Heart left ventricle (tissue), 16 donors: ENCODE results near the gene KCNK6. TPM values are rescaled to one million over a fixed set of nuclear protein-coding genes. Genes with fewer than 3 reads are reported as not detected.

ENCODE experiments used
- ATAC-seq, 4 donors: fragments of 200-7000 bp; cut with Tn5 transposase; one replicate each; pipeline ENCODE4 v1.9.1; 2020 to 2022; ENCODE audit warnings: moderate library complexity in 4 of 4, mild to moderate bottlenecking in 3 of 4, moderate number of reproducible peaks in 1 of 4
- DNase-seq, 5 donors: peaks; one replicate each; pipeline ENCODE4 v3.0.0-alpha.2; 2020
- H3K27ac ChIP-seq, 12 donors: fragments of 200-600 bp; sonication (generic) in 4 of 12; one replicate each; pipeline versions ENCODE4 v1.5.0 to v1.8.0; 2016 to 2022; ENCODE audit warnings: mild to moderate bottlenecking in 2 of 12
- H3K27me3 ChIP-seq, 9 donors: fragments of 200-600 bp; sonication (generic) in 2 of 9; one replicate each; pipeline versions ENCODE4 v1.5.1 to v1.8.0; 2016 to 2022; ENCODE audit warnings: mild to moderate bottlenecking in 3 of 9
- H3K36me3 ChIP-seq, 9 donors: fragments of 200-600 bp; sonication (generic) in 2 of 9; one replicate each; pipeline versions ENCODE4 v1.5.0 to v1.8.0; 2018 to 2022; ENCODE audit warnings: mild to moderate bottlenecking in 2 of 9
- H3K4me1 ChIP-seq, 12 donors: fragments of 200-600 bp; sonication (generic) in 4 of 12; one replicate each; pipeline versions ENCODE4 v1.5.0 to v1.8.0; 2016 to 2022; ENCODE audit warnings: mild to moderate bottlenecking in 3 of 12
- H3K4me3 ChIP-seq, 12 donors: fragments of 200-600 bp; sonication (generic) in 4 of 12; one replicate each; pipeline versions ENCODE4 v1.5.0 to v1.8.0; 2017 to 2022; ENCODE audit warnings: mild to moderate bottlenecking in 9 of 12, moderate library complexity in 4 of 12
- H3K9me3 ChIP-seq, 12 donors: fragments of 200-600 bp; sonication (generic) in 4 of 12; one replicate each; pipeline versions ENCODE4 v1.5.0 to v1.8.0; 2016 to 2022; ENCODE audit warnings: mild to moderate bottlenecking in 1 of 12
- CTCF ChIP-seq, 12 donors: fragments of 200-600 bp; sonication (generic) in 4 of 12; IDR thresholded peaks; one replicate each; pipeline versions ENCODE4 v1.5.0 to v1.8.0; 2018 to 2022; ENCODE audit warnings: antibody characterized with exemption in 12 of 12, mild to moderate bottlenecking in 5 of 12
- POLR2A ChIP-seq, 2 donors: fragments of 450-650 bp; IDR thresholded peaks; one replicate each; pipeline ENCODE4 v1.6.1; 2017; ENCODE audit warnings: antibody characterized with exemption in 2 of 2, mild to moderate bottlenecking in 2 of 2, moderate library complexity in 2 of 2
- WGBS, 4 donors: extraction: QIAGEN DNeasy Blood & Tissue Kit in 2 of 4; methylation state at CpG; one replicate each; pipeline versions ENCODE4 v1.1.5 to v1.1.7; 2013 to 2018; 5-methylcytosine and 5-hydroxymethylcytosine counted together
- intact Hi-C, 10 donors: fragments of 100-400 bp; cut with DNase I; formaldehyde crosslinking; loops; one replicate each; pipeline versions ENCODE4 v1.11.1 to v1.14.2; 2022
- polyA plus RNA-seq, 2 donors: library from polyadenylated mRNA; stranded (reverse); fragments of 200-250 nt; gene quantifications; one replicate each; pipeline ENCODE4 v1.2.3, GENCODE V29; 2013
- total RNA-seq, 9 donors: library from RNA; depleted of rRNA in 2 of 9; stranded (reverse); fragments of >200 nt in 2 of 9; fragmentation: NEBNext Ultra II Directional in 3 of 9; extraction: Animal tissue kit (Norgen Biotek cat#: 25700) in 3 of 9; gene quantifications; one replicate each; pipeline versions ENCODE4 v1.1.0 to v1.2.4, GENCODE V29; 2016 to 2023
- donor health status: ischemic (EF 13 %, LVEDD 7.1; RV severe dilation, severe dysfunction).
- donor health status: healthy with polysubstance abuse.
- donor health status: DM: no; HTN: yes; CAD: no.
- donor health status: DM: no; HTN: no; CAD: no.
- donor health status: ischemic (EF 25% LVEDD 6.9; RV normal size, moderate dysfunction).
- donor health status: ischemic (EF 25% LVEDD 5.7; RV mildly dilated, moderate dysfunction).
- donor health status: healthy.
- donor health status: DM: yes; HTN: yes; CAD: no.
- donor health status: ischemic (EF 35%, LVEDD 5.7; RV mildly dilated, moderate dysfunction).
- donor health status: nonischemic (EF 11% LVEDD 7.7; RV severe dilation, severe dysfunction).
- donor health status: DM: yes; HTN: yes; CAD: no.
- donor health status: PGD.
- donor health status: ischemic (EF 29% LVEDD 5.4; RV normal size, mild dysfunction).
- donor health status: nonischemic (EF 23%, LVEDD 6.1; RV moderate dilation, normal function).

KCNK6 gene
- total and polyA plus RNA-seq, 11 donors: 3.1 to 23.6 (median 6.7) TPM

- 61 to 76% (median 73%) methylated on average over 9 of the region's 9 CpGs for WGBS, 4 donors
- H3K9me3 ChIP-seq: no peaks in the 10 kb centered on the region
- TF ChIP-seq POLR2A (IDR thresholded peaks at IDR 0.05): no peak
- TF ChIP-seq CTCF (IDR thresholded peaks at IDR 0.05): no peak
- ATAC-seq (peak in 3 of 4 donors; percentile 34 to 50 (median 43)), DNase-seq (peak in 1 of 5 donors; percentile 55)
- intact Hi-C loops: no loop called here
- H3K4me1 ChIP-seq: peaks cover 0 to 40% (median 2%) of the 10 kb centered on the region in 12 donors
- peaks cover 0 to 19% (median 0%) of the 10 kb centered on the region in 9 donors for H3K36me3 ChIP-seq
- H3K27me3 ChIP-seq: no peaks in the 10 kb centered on the region
- peak overlapping the region in 1 of 12 donors; percentile 70 for H3K27ac ChIP-seq
- H3K4me3 ChIP-seq: peak overlapping the region in 1 of 12 donors; percentile 5
These were observed 32.0 kb upstream of the KCNK6 start for GRCh38 chr19:38287604-38288003.

GRCh38 chr19:38288123-38288855 is 31.4 kb upstream of the KCNK6 start:
- Histone ChIP-seq H3K4me3 (peak overlapping the region in 1 of 12 donors; percentile 5), H3K9me3 (no peaks in the 10 kb centered on the region), H3K27me3 (no peaks in the 10 kb centered on the region), H3K36me3 (peaks cover 0 to 19% (median 0%) of the 10 kb centered on the region in 9 donors), H3K27ac (peak overlapping the region in 1 of 12 donors; percentile 70), H3K4me1 (peaks cover 0 to 34% (median 0%) of the 10 kb centered on the region in 12 donors)
- ATAC-seq (no peak), DNase-seq (peak in 1 of 5 donors; percentile 48)
- intact Hi-C loops: no loop called here
- TF ChIP-seq POLR2A (IDR thresholded peaks at IDR 0.05) (no peak), CTCF (IDR thresholded peaks at IDR 0.05) (no peak)
- WGBS, 4 donors: 83 to 90% (median 86%) methylated on average over 14 to 16 of the region's 16 CpGs

DNA sequence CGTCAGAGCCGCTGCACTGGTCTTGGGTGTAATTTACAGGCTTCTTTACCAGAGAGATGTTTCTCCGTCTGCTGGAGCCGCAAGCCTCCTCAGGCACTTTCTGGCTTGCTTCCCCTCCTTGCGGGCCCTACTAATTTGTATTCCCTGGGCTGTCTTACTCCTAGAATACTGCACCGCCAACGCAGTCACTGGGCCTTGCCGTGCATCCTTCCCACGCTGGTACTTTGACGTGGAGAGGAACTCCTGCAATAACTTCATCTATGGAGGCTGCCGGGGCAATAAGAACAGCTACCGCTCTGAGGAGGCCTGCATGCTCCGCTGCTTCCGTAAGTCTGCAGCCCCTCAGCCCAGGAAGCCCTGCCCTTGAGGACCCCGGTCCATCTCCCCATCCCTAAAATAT is 29.7 kb upstream of the KCNK6 start:
- no peak for ATAC-seq
- WGBS, 4 donors: 93 to 99% (median 96%) methylated on average over 11 to 15 of the region's 15 CpGs

More for the DNA sequence above, 29.7 kb upstream of the KCNK6 start:
- intact Hi-C loops: no loop called here
- TF ChIP-seq CTCF (IDR thresholded peaks at IDR 0.05) (no peak), POLR2A (IDR thresholded peaks at IDR 0.05) (no peak)
- peaks cover 0 to 24% (median 0%) of the 10 kb centered on the region in 12 donors for H3K4me1 ChIP-seq
- no peaks in the 10 kb centered on the region for H3K27me3 ChIP-seq
- no peak overlapping the region for H3K4me3 ChIP-seq
- H3K27ac ChIP-seq: no peak overlapping the region
- H3K36me3 ChIP-seq: peaks cover 0 to 19% (median 0%) of the 10 kb centered on the region in 9 donors
- no peak for DNase-seq
- no peaks in the 10 kb centered on the region for H3K9me3 ChIP-seq
